ENCODE data around the gene FAM13B. TPM values are rescaled to one million over a fixed set of nuclear protein-coding genes. Genes with fewer than 3 reads are reported as not detected.
A peak's percentile ranks its signal among the peaks of the same experiment; 100 is the strongest.

FAM13B gene
- total and polyA plus RNA-seq, 9 of the 15 experiments (the other 6 are each of a cell fraction or from before 2014, with no cell fraction given), result 2.3 to 21.6 (median 14.1) TPM

DNA sequence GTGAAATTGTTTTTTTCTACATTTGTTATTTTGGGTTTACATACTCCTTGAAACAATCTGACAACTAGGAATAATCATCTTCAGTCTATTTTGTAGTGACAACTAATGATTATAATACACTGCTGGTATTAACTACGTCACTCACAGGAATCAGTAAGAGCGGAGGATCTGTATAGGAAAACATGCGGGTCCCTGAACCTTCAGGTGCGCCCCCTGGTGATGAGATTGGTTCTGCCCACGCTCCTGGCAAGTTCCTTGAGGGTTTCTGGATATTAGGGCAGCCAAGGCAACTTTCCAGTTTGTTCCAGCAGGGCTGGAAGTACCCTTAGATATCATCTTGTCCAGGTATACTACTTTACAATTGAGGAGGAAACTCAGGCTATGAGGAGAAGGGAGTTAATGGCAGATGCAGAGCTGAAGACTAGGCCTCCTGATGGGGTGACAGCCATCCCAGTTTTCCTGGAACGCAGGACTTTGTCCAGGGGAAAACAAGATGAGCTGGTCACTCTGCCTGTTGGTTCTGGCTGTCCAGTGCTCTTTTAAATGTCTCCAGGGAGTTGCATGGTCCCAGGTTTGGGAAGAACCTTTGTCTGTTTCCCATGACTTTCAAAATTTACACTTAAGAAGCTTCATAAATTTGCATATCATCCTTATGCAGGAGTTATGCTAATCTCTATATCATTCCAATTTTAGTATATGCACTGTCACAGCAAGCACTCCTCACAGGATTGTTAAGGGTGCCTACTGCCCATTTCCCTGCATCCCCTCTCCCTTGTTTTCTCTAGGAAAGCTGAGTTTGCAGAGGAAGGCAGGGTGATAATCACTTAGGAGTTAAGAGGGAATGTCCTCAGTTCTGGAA is 36.1 kb upstream of the FAM13B start (continued):
- TF ChIP-seq, protein P1, sequence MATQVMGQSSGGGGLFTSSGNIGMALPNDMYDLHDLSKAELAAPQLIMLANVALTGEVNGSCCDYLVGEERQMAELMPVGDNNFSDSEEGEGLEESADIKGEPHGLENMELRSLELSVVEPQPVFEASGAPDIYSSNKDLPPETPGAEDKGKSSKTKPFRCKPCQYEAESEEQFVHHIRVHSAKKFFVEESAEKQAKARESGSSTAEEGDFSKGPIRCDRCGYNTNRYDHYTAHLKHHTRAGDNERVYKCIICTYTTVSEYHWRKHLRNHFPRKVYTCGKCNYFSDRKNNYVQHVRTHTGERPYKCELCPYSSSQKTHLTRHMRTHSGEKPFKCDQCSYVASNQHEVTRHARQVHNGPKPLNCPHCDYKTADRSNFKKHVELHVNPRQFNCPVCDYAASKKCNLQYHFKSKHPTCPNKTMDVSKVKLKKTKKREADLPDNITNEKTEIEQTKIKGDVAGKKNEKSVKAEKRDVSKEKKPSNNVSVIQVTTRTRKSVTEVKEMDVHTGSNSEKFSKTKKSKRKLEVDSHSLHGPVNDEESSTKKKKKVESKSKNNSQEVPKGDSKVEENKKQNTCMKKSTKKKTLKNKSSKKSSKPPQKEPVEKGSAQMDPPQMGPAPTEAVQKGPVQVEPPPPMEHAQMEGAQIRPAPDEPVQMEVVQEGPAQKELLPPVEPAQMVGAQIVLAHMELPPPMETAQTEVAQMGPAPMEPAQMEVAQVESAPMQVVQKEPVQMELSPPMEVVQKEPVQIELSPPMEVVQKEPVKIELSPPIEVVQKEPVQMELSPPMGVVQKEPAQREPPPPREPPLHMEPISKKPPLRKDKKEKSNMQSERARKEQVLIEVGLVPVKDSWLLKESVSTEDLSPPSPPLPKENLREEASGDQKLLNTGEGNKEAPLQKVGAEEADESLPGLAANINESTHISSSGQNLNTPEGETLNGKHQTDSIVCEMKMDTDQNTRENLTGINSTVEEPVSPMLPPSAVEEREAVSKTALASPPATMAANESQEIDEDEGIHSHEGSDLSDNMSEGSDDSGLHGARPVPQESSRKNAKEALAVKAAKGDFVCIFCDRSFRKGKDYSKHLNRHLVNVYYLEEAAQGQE (IDR thresholded peaks at IDR 0.05; ENCODE audit: borderline replicate concordance), result peak; percentile 70; the same call in 1 of the 2 replicates
- TF ChIP-seq, protein P1 (CRISPR knock-in tag; IDR thresholded peaks at IDR 0.05; ENCODE audit: low read depth), result no peak
- TF ChIP-seq ZNF449 (CRISPR knock-in tag; IDR thresholded peaks at IDR 0.05), result no peak
